Pancreas (tissue), 10 donors: ENCODE results near the gene FOXD4. TPM values are rescaled to one million over a fixed set of nuclear protein-coding genes. Genes with fewer than 3 reads are reported as not detected.
"Not testable (repeated sequence)": the region's sequence is repeated elsewhere in the genome, so short reads cannot be mapped to it uniquely, and the experiment has no call there.

Source experiments
- ATAC-seq, 4 donors: fragments of 200-7000 bp; cut with Tn5 transposase; one replicate each; pipeline versions ENCODE4 v1.8.0 to v1.9.1; 2020; ENCODE audit warnings: mild to moderate bottlenecking in 4 of 4, moderate library complexity in 4 of 4
- DNase-seq, 6 donors: peaks; one replicate each; pipeline ENCODE4 v3.0.0-alpha.2; 2020
- FAIRE-seq: peaks from 2 replicates; lab custom pipeline; 2012; peaks lifted over from hg19 to GRCh38; lab: Jason Lieb, UNC
- H3K27ac ChIP-seq, 4 donors: fragments of 200-600 bp; sonication (generic); 1 replicate in 3 of 4; 2 replicates in 1 of 4; pipeline versions ENCODE4 v1.5.0 to v1.8.0; 2020
- H3K27me3 ChIP-seq, 4 donors: fragments of 200-600 bp; one replicate each; pipeline ENCODE4 v1.8.0; 2021
- H3K36me3 ChIP-seq, 3 donors: fragments of 200-600 bp; sonication (generic) in 1 of 3; one replicate each; pipeline versions ENCODE4 v1.5.0 to v1.8.0; 2020 to 2021
- H3K4me1 ChIP-seq, 3 donors: fragments of 200-600 bp; one replicate each; pipeline ENCODE4 v1.8.0; 2021
- H3K4me3 ChIP-seq, 4 donors: fragments of 200-600 bp; sonication (generic) in 2 of 4; one replicate each; pipeline versions ENCODE4 v1.5.0 to v1.8.0; 2020 to 2021
- H3K9me3 ChIP-seq, 4 donors: fragments of 200-600 bp; one replicate each; pipeline ENCODE4 v1.8.0; 2021
- WGBS, 2 donors: extraction: QIAGEN DNeasy Blood & Tissue Kit; methylation state at CpG; one replicate each; pipeline ENCODE4 v1.1.7; 2013; 5-methylcytosine and 5-hydroxymethylcytosine counted together
- intact Hi-C, 3 donors: fragments of 100-400 bp; cut with DNase I; formaldehyde crosslinking; loops; one replicate each; pipeline versions ENCODE4 v1.11.1 to v1.14.2; 2022
- polyA plus RNA-seq, 2 donors: library from polyadenylated mRNA; stranded (reverse); fragments of 200-250 nt; gene quantifications; one replicate each; pipeline ENCODE4 v1.2.3, GENCODE V29; 2013
- total RNA-seq, 6 donors: library from RNA; stranded (reverse); fragmentation: NEBNext Ultra II Directional in 4 of 6; extraction: Animal tissue kit (Norgen Biotek cat#: 25700) in 4 of 6; gene quantifications; one replicate each; pipeline versions ENCODE4 v1.2.1 to v1.2.4, GENCODE V29; 2021 to 2023
- donor health status: healthy with polysubstance abuse.
- donor health status: DM: no; HTN: no; CAD: no; lungs with moderate emphysema.
- donor health status: DM: no; HTN: no; CAD: no.
- donor health status: control.
- donor health status: control.
- donor health status: Bipolar disorder and iron deficiency.
- donor health status: DM: yes; HTN: yes; CAD: no.
- donor health status: DM: no; HTN: no; CAD: no.
- donor health status: DM: no; HTN: no; CAD: no.
- donor health status: DM: yes; HTN: yes; CAD: no.

Gene FOXD4
- total RNA-seq (under 1 TPM in 5 of 6 donors, not detected in 1; 0.12 to 0.35 (median 0.24) TPM), polyA plus RNA-seq (under 1 TPM; 0.38 to 0.68 TPM)

GRCh38 chr9:117995-118467, at the start of gene FOXD4:
Gene FOXD4, minus strand, starts transcription at chr9:118417. Its CDS starts 298 bp downstream, at chr9:118119.
- WGBS, 2 donors = 41% methylated on average over 28 to 30 of the region's 30 CpGs
- DNase-seq, ATAC-seq, H3K9me3 ChIP-seq, FAIRE-seq, intact Hi-C loops, H3K4me1 ChIP-seq, H3K4me3 ChIP-seq, H3K27ac ChIP-seq, H3K36me3 ChIP-seq: not testable (repeated sequence)
- H3K27me3 ChIP-seq = peaks cover 0 to 22% (median 6%) of the 10 kb centered on the region in 4 donors

GRCh38 chr9:159871-160270, 41.7 kb upstream of the FOXD4 start:
- FAIRE-seq, intact Hi-C loops, H3K9me3 ChIP-seq, H3K27me3 ChIP-seq, H3K27ac ChIP-seq, H3K4me1 ChIP-seq, H3K4me3 ChIP-seq, ATAC-seq, H3K36me3 ChIP-seq, DNase-seq: not testable (repeated sequence)
- WGBS, 2 donors = 85% methylated on average over 1 of the region's 1 CpG; no CpG with 5 or more reads in 1 of the 2 donors

GRCh38 chr9:151173-151572, 33.0 kb upstream of the FOXD4 start:
- DNase-seq, H3K4me1 ChIP-seq, H3K27me3 ChIP-seq, H3K4me3 ChIP-seq, H3K27ac ChIP-seq, H3K9me3 ChIP-seq, H3K36me3 ChIP-seq, FAIRE-seq, ATAC-seq, intact Hi-C loops: not testable (repeated sequence)

- H3K9me3 ChIP-seq, H3K36me3 ChIP-seq, H3K27me3 ChIP-seq, H3K4me1 ChIP-seq, DNase-seq, intact Hi-C loops, ATAC-seq, H3K27ac ChIP-seq, FAIRE-seq, H3K4me3 ChIP-seq: not testable (repeated sequence)
- WGBS, 2 donors = 94 to 97% methylated on average over 17 of the region's 17 CpGs
Measured at GRCh38 chr9:139880-140279, 21.7 kb upstream of the FOXD4 start.

- H3K27me3 ChIP-seq = peaks cover 0 to 24% (median 6%) of the 10 kb centered on the region in 4 donors
- WGBS, 2 donors = 9 to 14% methylated on average over 31 to 62 of the region's 71 CpGs
- ATAC-seq, H3K4me3 ChIP-seq, H3K4me1 ChIP-seq, H3K36me3 ChIP-seq, FAIRE-seq, H3K27ac ChIP-seq, intact Hi-C loops, H3K9me3 ChIP-seq: not testable (repeated sequence)
- peak in 1 of 6 donors; percentile 74 for DNase-seq
Measured at GRCh38 chr9:117144-117994, 848 bp downstream of the FOXD4 start.

GRCh38 chr9:116239-117077, 1.8 kb downstream of the FOXD4 start:
- peak in 1 of 6 donors; percentile 57 for DNase-seq
- H3K4me3 ChIP-seq, H3K9me3 ChIP-seq, ATAC-seq, H3K4me1 ChIP-seq, H3K27ac ChIP-seq, H3K36me3 ChIP-seq, FAIRE-seq, intact Hi-C loops: not testable (repeated sequence)
- WGBS, 2 donors = 13 to 15% methylated on average over 32 to 40 of the region's 41 CpGs
- peaks cover 0 to 25% (median 6%) of the 10 kb centered on the region in 4 donors for H3K27me3 ChIP-seq

GRCh38 chr9:115118-115451, 3.1 kb downstream of the FOXD4 start:
- H3K4me1 ChIP-seq, H3K27ac ChIP-seq, H3K9me3 ChIP-seq, DNase-seq, FAIRE-seq, intact Hi-C loops, H3K36me3 ChIP-seq: not testable (repeated sequence)
- Histone ChIP-seq H3K4me3 (peak overlapping the region in 1 of 4 donors; percentile 51), H3K27me3 (peaks cover 0 to 25% (median 6%) of the 10 kb centered on the region in 4 donors)
- 15 to 21% methylated on average over 9 to 11 of the region's 11 CpGs for WGBS, 2 donors
- ATAC-seq = peak in 1 of 4 donors; percentile 6

GRCh38 chr9:114267-115117, 3.7 kb downstream of the FOXD4 start:
- 4% methylated on average over 64 to 73 of the region's 73 CpGs for WGBS, 2 donors
- H3K9me3 ChIP-seq, H3K27ac ChIP-seq, H3K4me1 ChIP-seq, FAIRE-seq, H3K36me3 ChIP-seq, intact Hi-C loops: not testable (repeated sequence)
- DNase-seq = peak in 2 of 6 donors; percentile 16 to 74
- ATAC-seq = peak; percentile 43 to 64 (median 58)
- peak overlapping the region; percentile 10 to 51 (median 30) for H3K4me3 ChIP-seq
- H3K27me3 ChIP-seq = peaks cover 0 to 25% (median 6%) of the 10 kb centered on the region in 4 donors

GRCh38 chr9:113468-114266, 4.5 kb downstream of the FOXD4 start:
- H3K27ac ChIP-seq, FAIRE-seq, H3K36me3 ChIP-seq, H3K4me1 ChIP-seq, H3K9me3 ChIP-seq, intact Hi-C loops: not testable (repeated sequence)
- DNase-seq (peak in 4 of 6 donors; percentile 18 to 68 (median 43)), ATAC-seq (peak; percentile 35 to 77 (median 68))
- Histone ChIP-seq H3K27me3 (peaks cover 0 to 25% (median 6%) of the 10 kb centered on the region in 4 donors), H3K4me3 (peak overlapping the region; percentile 10 to 51 (median 30))
- 4% methylated on average over 85 to 110 of the region's 111 CpGs for WGBS, 2 donors
